GM18511 (cell line): ENCODE results near the gene CCDC116.
A peak's percentile ranks its signal among the peaks of the same experiment; 100 is the strongest.
"Not testable (repeated sequence)": the region's sequence is repeated elsewhere in the genome, so short reads cannot be mapped to it uniquely, and the experiment has no call there.

Experiments used
- ATAC-seq: cut with Tn5 transposase; IDR thresholded peaks from one replicate; pipeline ENCODE4 v1.9.1; 2021; ENCODE audit warnings: mild to moderate bottlenecking, moderate library complexity; ENCODE audit not compliant: unreplicated experiment

The CCDC116 gene

GRCh38 chr22:21606775-21607174, 25.8 kb upstream of the CCDC116 start:
- ATAC-seq, result no peak

GRCh38 chr22:21609556-21610157, 22.9 kb upstream of the CCDC116 start:
- ATAC-seq, result not testable (repeated sequence)

- no peak for ATAC-seq
Measured at GRCh38 chr22:21611210-21611977, 21.2 kb upstream of the CCDC116 start.

- ATAC-seq, result no peak
Measured at GRCh38 chr22:21612858-21613257, 19.7 kb upstream of the CCDC116 start.

- no peak for ATAC-seq
Measured at GRCh38 chr22:21613553-21614233, 18.9 kb upstream of the CCDC116 start.

GRCh38 chr22:21615731-21616130, 16.8 kb upstream of the CCDC116 start:
- ATAC-seq, result no peak

GRCh38 chr22:21617337-21617736, 15.2 kb upstream of the CCDC116 start:
- not testable (repeated sequence) for ATAC-seq

GRCh38 chr22:21621025-21621424, 11.5 kb upstream of the CCDC116 start:
- no peak for ATAC-seq

- ATAC-seq, result no peak
Measured at GRCh38 chr22:21622011-21622918, 10.3 kb upstream of the CCDC116 start.

GRCh38 chr22:21622919-21623647, 9.5 kb upstream of the CCDC116 start:
- no peak for ATAC-seq

- no peak for ATAC-seq
Measured at GRCh38 chr22:21623648-21623970, 9.0 kb upstream of the CCDC116 start.

- ATAC-seq, result no peak
Measured at GRCh38 chr22:21624120-21624879, 8.3 kb upstream of the CCDC116 start.

GRCh38 chr22:21624880-21625791, 7.4 kb upstream of the CCDC116 start:
- ATAC-seq, result no peak

GRCh38 chr22:21626073-21626734, 6.4 kb upstream of the CCDC116 start:
- ATAC-seq, result no peak

- no peak for ATAC-seq
Measured at GRCh38 chr22:21626735-21627469, 5.7 kb upstream of the CCDC116 start.

- ATAC-seq, result peak; percentile 14
Measured at GRCh38 chr22:21628386-21629254, 3.9 kb upstream of the CCDC116 start.
